Caco-2 (cell line): ENCODE results near the gene ZNF256. TPM values are rescaled to one million over a fixed set of nuclear protein-coding genes. Genes with fewer than 3 reads are reported as not detected.

Experiments
- Bru-seq: library from RNA; stranded (reverse); fragments of 400-500 nt; gene quantifications from one replicate; lab custom pipeline; 2021; lab: Mats Ljungman, UMichigan
- BruChase-seq, 2 experiments: library from RNA; stranded (reverse); fragments of 400-500 nt; gene quantifications; one replicate each; lab custom pipeline; 2021; lab: Mats Ljungman, UMichigan
- BruUV-seq: library from RNA; stranded (reverse); fragments of 400-500 nt; replicated peaks from 2 replicates; lab custom pipeline; 2021; lab: Mats Ljungman, UMichigan
- CTCF ChIA-PET: fragments of 300-600 bp; sonication (Branson Sonifier 250); formaldehyde crosslinking; loops from one replicate; lab custom pipeline; 2022; ENCODE audit warnings: antibody characterized with exemption; lab: Charles Lee
- POLR2A ChIA-PET: fragments of 300-600 bp; sonication (Branson Sonifier 250); formaldehyde crosslinking; loops from one replicate; lab custom pipeline; 2022; ENCODE audit warnings: antibody characterized with exemption; lab: Charles Lee
- DNase-seq, 2 experiments: peaks; one replicate each; pipeline versions ENCODE4 v3.0.0 to v3.0.0-alpha.2; 2020 to 2022
- H3K27me3 ChIP-seq: replicated peaks from 2 replicates; pipeline ENCODE4 v1.6.0; 2011; ENCODE audit warnings: low read length; ENCODE audit not compliant: control insufficient read depth, insufficient read depth
- H3K36me3 ChIP-seq: 2 replicates; pipeline ENCODE4 v1.5.1; 2011; ENCODE audit warnings: low read length; ENCODE audit not compliant: control insufficient read depth, insufficient read depth
- H3K4me1 ChIP-seq: fragments of 250-450 bp; sonication (Bioruptor Pico); 2 replicates; pipeline ENCODE4 v1.5.1; 2020; ENCODE audit warnings: mild to moderate bottlenecking
- H3K4me3 ChIP-seq: 2 replicates; pipeline ENCODE4 v1.5.1; 2011; ENCODE audit warnings: low read depth, mild to moderate bottlenecking, control low read depth, low read length
- H3K9me3 ChIP-seq: fragments of 250-450 bp; sonication (Bioruptor Pico); 2 replicates; pipeline ENCODE4 v1.5.1; 2020; ENCODE audit warnings: mild to moderate bottlenecking, moderate library complexity
- H3K27ac Mint-ChIP-seq: one replicate; pipeline ENCODE4 v1.8.0; 2022; ENCODE audit warnings: mixed read lengths; ENCODE audit not compliant: unreplicated experiment
- H3K27me3 Mint-ChIP-seq: one replicate; pipeline ENCODE4 v1.8.0; 2022; ENCODE audit warnings: mixed read lengths; ENCODE audit not compliant: insufficient read depth, unreplicated experiment
- H3K36me3 Mint-ChIP-seq: one replicate; pipeline ENCODE4 v1.8.0; 2022; ENCODE audit warnings: mild to moderate bottlenecking, mixed read lengths; ENCODE audit not compliant: insufficient read depth, unreplicated experiment
- H3K4me1 Mint-ChIP-seq: one replicate; pipeline ENCODE4 v1.8.0; 2022; ENCODE audit warnings: low read depth, mixed read lengths; ENCODE audit not compliant: unreplicated experiment
- H3K4me3 Mint-ChIP-seq: one replicate; pipeline ENCODE4 v1.8.0; 2022; ENCODE audit warnings: mild to moderate bottlenecking, moderate library complexity, mixed read lengths; ENCODE audit not compliant: unreplicated experiment
- H3K9me3 Mint-ChIP-seq: one replicate; pipeline ENCODE4 v1.8.0; 2022; ENCODE audit warnings: mixed read lengths; ENCODE audit not compliant: unreplicated experiment
- CTCF ChIP-seq, 2 experiments: fragments of 200-600 bp in 1 of 2; IDR thresholded peaks; 1 replicate in 1 of 2; 2 replicates in 1 of 2; pipeline versions ENCODE4 v1.5.1 to v1.8.0; 2011 to 2022; ENCODE audit warnings: antibody characterized with exemption in 1 of 2, control low read depth in 1 of 2, inconsistent platforms in 1 of 2, low read depth in 1 of 2, low read length in 1 of 2, mild to moderate bottlenecking in 1 of 2, moderate library complexity in 1 of 2; ENCODE audit not compliant: insufficient read depth in 1 of 2, severe bottlenecking in 1 of 2, unreplicated experiment in 1 of 2
- intact Hi-C: fragments of 100-400 bp; cut with micrococcal nuclease; formaldehyde crosslinking; loops from one replicate; pipeline ENCODE4 v1.10.0; 2022; ENCODE audit not compliant: unreplicated experiment
- long read RNA-seq: library from polyadenylated mRNA; stranded (forward); transcript quantifications from one replicate; pipeline ENCODE4 v2.0.0, GENCODE V29; 2022
- total RNA-seq: library from RNA; stranded (reverse); gene quantifications from 2 replicates; pipeline ENCODE4 v1.2.3, GENCODE V29; 2022

ZNF256 gene
- total RNA-seq (1.5 and 1.9 TPM in 2 replicates), Bru-seq, nascent RNA (percentile 51 among the genes with signal in this experiment), BruChase-seq, experiment 1, labeled RNA remaining after a 2-hour chase (percentile 45 among the genes with signal in this experiment), BruChase-seq, experiment 2, labeled RNA remaining after a 6-hour chase (percentile 31 among the genes with signal in this experiment)
- long read RNA-seq, partial matches to known transcripts: 0 of 3 reads
- long read RNA-seq, other reads (novel, unspliced or antisense): 0 of 3 reads

GRCh38 chr19:57947419-57948134 is at the start of gene ZNF256:
Gene ZNF256 (minus strand): TSS chr19:57947706. CDS start chr19:57947474, 232 bp downstream.
- H3K4me1 Mint-ChIP-seq: no peaks in the 10 kb centered on the region
- H3K4me1 ChIP-seq: no peaks in the 10 kb centered on the region
- no peak within 1 kb of the TSS for H3K27ac Mint-ChIP-seq
- H3K27me3 Mint-ChIP-seq: no peaks in the 10 kb centered on the region
- peaks cover 40% of the 10 kb centered on the region for H3K9me3 Mint-ChIP-seq
- peak within 1 kb of the TSS; percentile 68 for H3K4me3 Mint-ChIP-seq
- intact Hi-C loops: no loop called here
- ChIA-PET CTCF (no interaction called here), POLR2A (no interaction called here)
- TF ChIP-seq CTCF (IDR thresholded peaks at IDR 0.05; ENCODE audit: insufficient read depth in 1 of 2, low read depth in 1 of 2, low read length in 1 of 2, severe bottlenecking in 1 of 2, unreplicated experiment in 1 of 2): peak in 1 of 2 experiments; percentile 29
- peak; percentile 75 to 81 for DNase-seq
- peaks cover 31% of the 10 kb centered on the region for H3K9me3 ChIP-seq
- peak within 1 kb of the TSS; percentile 44 for H3K4me3 ChIP-seq
- H3K27me3 ChIP-seq: no peaks in the 10 kb centered on the region
- peaks cover 4% of the 10 kb centered on the region for H3K36me3 Mint-ChIP-seq
- H3K36me3 ChIP-seq: no peaks in the 10 kb centered on the region
- BruUV-seq: no TSS peak

GRCh38 chr19:57992841-57993240 is 45.3 kb upstream of the ZNF256 start:
- no peak overlapping the region for H3K27ac Mint-ChIP-seq
- no peak for DNase-seq
- no peaks in the 10 kb centered on the region for H3K36me3 ChIP-seq
- intact Hi-C loops: no loop called here
- no peaks in the 10 kb centered on the region for H3K27me3 ChIP-seq
- no peak overlapping the region for H3K4me3 ChIP-seq
- no TSS peak for BruUV-seq
- ChIA-PET POLR2A (no interaction called here), CTCF (no interaction called here)
- H3K4me1 Mint-ChIP-seq: no peaks in the 10 kb centered on the region
- H3K27me3 Mint-ChIP-seq: no peaks in the 10 kb centered on the region
- TF ChIP-seq CTCF (IDR thresholded peaks at IDR 0.05; ENCODE audit: insufficient read depth in 1 of 2, low read depth in 1 of 2, low read length in 1 of 2, severe bottlenecking in 1 of 2, unreplicated experiment in 1 of 2): no peak
- H3K4me1 ChIP-seq: no peaks in the 10 kb centered on the region
- peaks cover 32% of the 10 kb centered on the region for H3K9me3 ChIP-seq
- peaks cover 61% of the 10 kb centered on the region for H3K9me3 Mint-ChIP-seq
- H3K4me3 Mint-ChIP-seq: no peak overlapping the region
- peaks cover 43% of the 10 kb centered on the region for H3K36me3 Mint-ChIP-seq

GRCh38 chr19:57978586-57979289 is 31.2 kb upstream of the ZNF256 start:
- Histone ChIP-seq H3K27me3 (no peaks in the 10 kb centered on the region), H3K4me1 (no peaks in the 10 kb centered on the region), H3K4me3 (no peak overlapping the region), H3K9me3 (peaks cover 61% of the 10 kb centered on the region), H3K36me3 (peaks cover 3% of the 10 kb centered on the region; the same call in 1 of the 2 replicates)
- DNase-seq: no peak
- Mint-ChIP-seq H3K27ac (no peak overlapping the region), H3K36me3 (peaks cover 37% of the 10 kb centered on the region), H3K9me3 (peaks cover 79% of the 10 kb centered on the region), H3K27me3 (no peaks in the 10 kb centered on the region), H3K4me3 (no peak overlapping the region), H3K4me1 (no peaks in the 10 kb centered on the region)
- TF ChIP-seq CTCF (IDR thresholded peaks at IDR 0.05; ENCODE audit: insufficient read depth in 1 of 2, low read depth in 1 of 2, low read length in 1 of 2, severe bottlenecking in 1 of 2, unreplicated experiment in 1 of 2): no peak
- POLR2A ChIA-PET: no interaction called here
- CTCF ChIA-PET: no interaction called here
- no TSS peak for BruUV-seq
- intact Hi-C loops: no loop called here
